ENCODE measurements around the gene TMEM63C. TPM values are rescaled to one million over a fixed set of nuclear protein-coding genes. Genes with fewer than 3 reads are reported as not detected.

TMEM63C gene
- total RNA-seq, 4 donors from 2014 or later: 3.3 to 43.7 (median 11.3) TPM

DNA sequence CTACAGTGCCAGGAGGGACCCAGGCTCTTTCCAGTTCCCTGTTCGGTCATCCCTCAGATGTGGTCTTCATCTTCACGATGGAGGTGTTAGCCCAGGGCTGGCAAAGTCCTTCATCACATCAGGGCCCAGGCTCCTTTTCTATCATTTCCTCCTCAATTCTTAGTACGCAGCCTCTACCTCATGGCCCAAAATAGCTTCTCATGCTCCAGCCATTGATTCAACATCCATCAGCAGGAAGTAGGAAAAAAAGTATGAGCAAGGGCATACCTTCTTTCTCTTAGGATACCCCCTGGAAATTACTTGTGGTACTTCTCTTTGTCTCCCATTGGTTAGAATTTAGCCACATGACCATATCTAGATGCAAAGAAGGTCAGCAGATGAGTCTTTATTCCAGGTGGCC lies 27.8 kb upstream of the TMEM63C start:
- Histone ChIP-seq H3K27ac (no peak overlapping the region), H3K27me3 (no peaks in the 10 kb centered on the region), H3K4me1 (no peaks in the 10 kb centered on the region), H3K36me3 (no peaks in the 10 kb centered on the region), H3K4me3 (no peak overlapping the region), H3K9me3 (no peaks in the 10 kb centered on the region)
- no peak for DNase-seq
- no peak for TF ChIP-seq POLR2A (IDR thresholded peaks at IDR 0.05)
- TF ChIP-seq CTCF (IDR thresholded peaks at IDR 0.05): no peak

DNA sequence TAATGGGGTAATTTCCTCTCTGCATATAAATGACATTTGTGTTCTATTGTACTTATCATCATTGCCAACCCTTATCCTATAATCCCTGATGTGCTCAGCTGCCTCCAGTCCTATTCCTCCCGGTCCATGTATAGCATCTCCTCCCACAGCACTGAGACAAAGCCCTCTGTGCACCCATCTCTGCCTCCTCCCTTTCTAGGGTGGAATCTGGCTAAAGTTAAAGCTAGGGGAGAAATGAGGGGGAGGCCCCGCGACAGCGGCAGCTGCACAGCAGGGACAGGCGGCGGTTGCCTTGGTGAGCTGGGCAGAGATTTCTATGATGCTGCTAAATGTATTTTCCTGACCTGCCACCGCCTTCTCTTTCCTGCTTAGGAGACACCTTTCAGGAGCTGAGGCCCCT lies 27.2 kb upstream of the TMEM63C start:
- Histone ChIP-seq H3K27me3 (no peaks in the 10 kb centered on the region), H3K4me3 (no peak overlapping the region), H3K27ac (no peak overlapping the region), H3K4me1 (no peaks in the 10 kb centered on the region), H3K9me3 (no peaks in the 10 kb centered on the region), H3K36me3 (no peaks in the 10 kb centered on the region)
- no peak for TF ChIP-seq CTCF (IDR thresholded peaks at IDR 0.05)
- TF ChIP-seq POLR2A (IDR thresholded peaks at IDR 0.05): no peak
- peak in 1 of 3 donors; percentile 19 for DNase-seq

GRCh38 chr14:77155083-77155482 lies 26.5 kb upstream of the TMEM63C start:
- Histone ChIP-seq H3K4me1 (no peaks in the 10 kb centered on the region), H3K4me3 (no peak overlapping the region), H3K9me3 (no peaks in the 10 kb centered on the region), H3K27ac (no peak overlapping the region), H3K27me3 (no peaks in the 10 kb centered on the region), H3K36me3 (no peaks in the 10 kb centered on the region)
- no peak for TF ChIP-seq POLR2A (IDR thresholded peaks at IDR 0.05)
- no peak for DNase-seq

DNA sequence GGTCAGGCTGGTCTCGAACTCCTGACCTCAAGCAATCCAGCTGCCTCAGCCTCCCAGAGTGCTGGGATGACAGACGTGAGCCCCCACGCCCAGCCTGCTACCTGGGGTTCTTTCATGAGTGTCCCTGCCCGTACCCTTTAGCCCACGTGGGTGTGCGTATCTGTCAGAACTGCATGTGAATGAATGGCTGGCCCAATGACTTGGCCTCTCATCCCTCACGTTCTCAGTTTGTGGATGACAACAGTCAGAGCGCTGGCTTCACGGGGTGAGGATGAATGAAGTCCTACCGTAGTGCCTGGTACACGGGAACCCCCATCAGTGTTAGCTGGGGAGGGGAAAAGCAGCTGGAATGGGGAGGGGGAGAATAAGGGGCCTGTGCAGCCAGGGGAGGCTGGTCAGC lies 23.9 kb upstream of the TMEM63C start:
- no peaks in the 10 kb centered on the region for H3K36me3 ChIP-seq
- TF ChIP-seq POLR2A (IDR thresholded peaks at IDR 0.05) (no peak), CTCF (IDR thresholded peaks at IDR 0.05) (no peak)
- DNase-seq: peak in 1 of 3 donors; percentile 30
- H3K4me3 ChIP-seq: no peak overlapping the region
- no peaks in the 10 kb centered on the region for H3K4me1 ChIP-seq
- no peaks in the 10 kb centered on the region for H3K9me3 ChIP-seq
- no peaks in the 10 kb centered on the region for H3K27me3 ChIP-seq
- no peak overlapping the region for H3K27ac ChIP-seq

DNA sequence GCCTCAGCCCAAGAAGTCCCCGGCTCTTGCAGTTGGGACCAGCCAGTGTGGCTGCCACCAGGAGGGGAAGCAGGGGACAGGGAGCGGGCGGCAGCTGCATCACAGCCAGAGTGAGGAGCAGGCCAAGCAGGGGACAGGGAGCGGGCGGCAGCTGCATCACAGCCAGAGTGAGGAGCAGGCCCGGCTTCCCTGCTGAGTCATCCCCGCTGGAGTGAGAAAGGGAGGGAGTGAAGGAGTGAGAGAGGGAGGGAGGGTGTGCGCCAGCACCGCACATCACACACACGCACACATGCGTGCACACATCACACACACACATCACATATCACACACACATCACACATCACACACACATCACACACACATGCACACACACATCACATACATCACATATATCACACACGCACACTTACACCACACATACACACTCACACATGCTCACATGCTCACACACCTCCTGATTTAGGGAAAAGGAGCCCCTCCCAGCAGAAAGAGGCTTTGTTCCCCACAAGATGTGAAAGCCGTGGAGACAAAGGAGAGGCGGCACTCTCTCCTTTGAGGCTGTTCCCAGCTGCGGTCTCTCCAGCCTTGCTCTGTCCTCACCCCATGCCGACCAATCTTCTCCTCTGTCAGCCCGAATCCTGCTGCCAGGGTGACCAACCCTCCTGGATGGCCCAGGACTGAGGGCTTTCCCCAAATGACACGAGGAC lies 23.3 kb upstream of the TMEM63C start:
- Histone ChIP-seq H3K4me1 (no peaks in the 10 kb centered on the region), H3K4me3 (no peak overlapping the region), H3K27me3 (no peaks in the 10 kb centered on the region), H3K27ac (no peak overlapping the region), H3K9me3 (no peaks in the 10 kb centered on the region), H3K36me3 (no peaks in the 10 kb centered on the region)
- TF ChIP-seq POLR2A (IDR thresholded peaks at IDR 0.05) (no peak), CTCF (IDR thresholded peaks at IDR 0.05) (no peak)
- DNase-seq: peak in 1 of 3 donors; percentile 32

DNA sequence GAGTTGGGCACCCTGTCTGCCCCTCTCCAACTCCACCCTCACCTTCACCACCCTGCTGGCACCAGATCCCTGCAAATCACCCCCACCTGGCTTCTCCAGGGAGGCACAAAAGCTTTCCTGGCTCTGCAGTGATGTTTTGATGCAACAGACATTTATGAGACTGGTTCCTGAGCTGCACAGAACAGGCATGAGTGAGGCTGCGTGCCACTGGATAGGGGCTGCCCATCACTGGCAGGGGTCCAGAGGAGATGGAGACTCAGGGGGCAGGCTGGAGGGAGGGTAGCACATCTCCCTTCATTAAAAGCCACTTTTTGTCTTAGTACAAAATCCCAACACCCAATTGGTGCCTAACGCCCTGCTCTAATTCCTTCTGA lies 22.7 kb upstream of the TMEM63C start:
- no peak for TF ChIP-seq POLR2A (IDR thresholded peaks at IDR 0.05)
- TF ChIP-seq CTCF (IDR thresholded peaks at IDR 0.05): no peak
- Histone ChIP-seq H3K9me3 (no peaks in the 10 kb centered on the region), H3K4me3 (no peak overlapping the region), H3K36me3 (no peaks in the 10 kb centered on the region), H3K27me3 (no peaks in the 10 kb centered on the region), H3K27ac (no peak overlapping the region), H3K4me1 (no peaks in the 10 kb centered on the region)
- DNase-seq: peak in 1 of 3 donors; percentile 17
